ENCODE measurements around the gene KCNQ1. TPM values are rescaled to one million over a fixed set of nuclear protein-coding genes. Genes with fewer than 3 reads are reported as not detected.

Gene KCNQ1
- total RNA-seq, 1 donor from 2014 or later, result 43.0 TPM

DNA sequence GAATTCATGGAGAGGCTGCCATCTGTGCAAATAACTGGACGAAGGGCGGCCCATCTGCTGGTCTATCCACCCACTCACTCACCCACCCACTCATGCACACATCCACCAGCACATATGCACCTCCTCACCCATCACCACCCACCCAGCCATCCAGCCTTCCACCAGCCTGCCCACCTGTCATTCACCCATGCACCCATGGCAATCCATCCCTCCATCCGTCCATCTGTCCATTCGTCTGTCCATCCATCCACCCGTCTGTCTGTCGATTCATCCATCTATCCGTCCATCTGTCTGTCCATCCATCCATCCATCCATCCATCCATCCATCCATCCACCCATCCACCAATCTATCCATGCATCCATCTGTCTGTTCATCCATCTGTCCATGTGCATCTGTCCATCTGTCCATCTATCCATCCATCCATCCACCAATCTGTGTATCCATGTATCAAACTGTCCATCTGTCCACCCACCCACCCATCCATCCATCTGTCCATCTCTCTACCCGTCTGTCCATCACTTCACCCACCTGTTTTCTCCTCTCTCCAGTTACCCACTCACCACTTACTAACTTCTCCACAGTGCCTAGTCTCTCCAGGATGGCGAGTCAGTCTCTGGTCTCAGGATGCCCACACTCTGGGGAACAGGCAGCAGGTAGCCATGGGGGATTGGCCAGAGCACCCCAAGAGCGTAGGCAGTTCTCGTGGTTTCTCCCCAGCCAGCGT is 9.4 kb upstream of the KCNQ1 start:
- no peak for DNase-seq (ENCODE audit: low spot score)
- intact Hi-C loops (cut with DNase I), result no loop called here

GRCh38 chr11:2436013-2436520 is 8.7 kb upstream of the KCNQ1 start:
- DNase-seq (ENCODE audit: low spot score), result no peak
- intact Hi-C loops (cut with DNase I), result no loop called here

- DNase-seq (ENCODE audit: low spot score), result no peak
- intact Hi-C loops (cut with DNase I), result no loop called here
Observed at GRCh38 chr11:2436521-2437031, 8.2 kb upstream of the KCNQ1 start.

DNA sequence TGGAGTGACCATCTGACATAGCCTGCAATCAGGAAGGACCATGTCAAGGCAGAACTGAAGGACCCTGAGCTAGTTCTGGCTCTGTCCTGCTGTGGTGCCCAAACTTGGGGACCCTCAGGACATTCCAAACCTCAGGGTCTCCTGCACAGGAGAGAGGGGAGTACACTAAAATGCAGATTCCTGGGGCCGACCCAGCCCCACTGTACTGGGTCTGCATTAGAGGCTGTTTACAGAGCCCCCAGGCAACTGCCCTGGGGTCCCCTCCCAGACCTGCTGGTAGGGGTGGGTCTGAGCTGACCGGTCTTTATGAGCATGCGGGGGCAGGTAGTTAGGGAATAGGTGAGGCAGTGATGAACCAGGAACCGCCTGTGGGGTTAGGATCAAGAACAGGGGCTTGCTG is 7.3 kb upstream of the KCNQ1 start:
- intact Hi-C loops (cut with DNase I), result no loop called here
- no peak for DNase-seq (ENCODE audit: low spot score)

GRCh38 chr11:2439820-2440219 is 5.0 kb upstream of the KCNQ1 start:
- DNase-seq (ENCODE audit: low spot score), result no peak
- intact Hi-C loops (cut with DNase I), result no loop called here

GRCh38 chr11:2440646-2441045 is 4.2 kb upstream of the KCNQ1 start:
- intact Hi-C loops (cut with DNase I), result no loop called here
- no peak for DNase-seq (ENCODE audit: low spot score)

- intact Hi-C loops (cut with DNase I), result no loop called here
- DNase-seq (ENCODE audit: low spot score), result no peak
Observed at GRCh38 chr11:2441171-2441570, 3.6 kb upstream of the KCNQ1 start.

DNA sequence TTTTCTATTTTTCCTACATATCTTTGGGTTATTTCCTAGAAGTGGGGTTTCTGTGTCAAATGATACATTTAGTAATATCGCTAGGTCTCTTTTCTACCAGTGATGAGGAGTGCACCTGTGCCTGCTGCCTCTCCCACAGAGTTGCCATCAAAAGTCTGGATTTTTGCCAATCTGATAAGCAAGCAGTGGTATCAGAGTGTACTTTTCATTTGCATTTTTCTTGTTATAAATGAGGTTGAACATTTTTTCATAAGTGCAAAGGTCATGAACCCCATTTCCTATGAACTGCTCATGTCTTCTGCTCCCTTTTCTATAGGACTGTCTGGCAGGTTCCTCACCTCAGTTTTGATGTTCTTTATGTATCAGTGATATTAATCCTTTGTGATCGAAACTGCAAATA is 2.2 kb upstream of the KCNQ1 start:
- no peak for DNase-seq (ENCODE audit: low spot score)
- intact Hi-C loops (cut with DNase I), result no loop called here

DNA sequence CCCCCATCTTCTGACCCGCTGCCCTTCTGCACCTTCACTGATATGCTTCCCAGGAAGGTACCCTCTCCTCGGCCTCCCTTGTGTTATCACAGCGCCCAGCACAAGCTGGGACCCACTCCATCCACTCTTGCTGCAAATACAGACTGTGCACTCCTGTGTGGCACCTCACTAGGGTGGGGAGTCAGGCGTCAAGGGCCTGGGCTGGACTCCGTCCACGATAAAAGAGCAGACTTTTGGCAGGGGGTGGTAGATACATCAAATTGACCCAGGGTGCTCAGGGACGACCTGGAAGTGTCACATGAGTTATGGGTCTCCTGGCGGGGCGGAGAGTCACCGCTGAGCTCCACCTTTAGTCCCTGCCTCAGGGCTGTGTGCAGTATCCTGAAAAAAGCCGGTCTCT is 1.4 kb upstream of the KCNQ1 start:
- peak; percentile 70 for DNase-seq (ENCODE audit: low spot score)
- intact Hi-C loops (cut with DNase I), result no loop called here

- DNase-seq (ENCODE audit: low spot score), result peak; percentile 77
- intact Hi-C loops (cut with DNase I), result no loop called here
Observed at GRCh38 chr11:2443881-2444820, 657 bp upstream of the KCNQ1 start, which contains the start of gene TRPM5. Gene TRPM5, minus strand, starts transcription at chr11:2444514. Its CDS starts 21,478 bp downstream, at chr11:2423036.

- DNase-seq (ENCODE audit: low spot score), result peak; percentile 75
- intact Hi-C loops (cut with DNase I), result loop anchor here (5.0 kb wide), 1 partner anchor 66 kb away; no protein-coding TSS in a partner anchor
Observed at GRCh38 chr11:2445746-2446551, 1.1 kb downstream of the KCNQ1 start.

DNA sequence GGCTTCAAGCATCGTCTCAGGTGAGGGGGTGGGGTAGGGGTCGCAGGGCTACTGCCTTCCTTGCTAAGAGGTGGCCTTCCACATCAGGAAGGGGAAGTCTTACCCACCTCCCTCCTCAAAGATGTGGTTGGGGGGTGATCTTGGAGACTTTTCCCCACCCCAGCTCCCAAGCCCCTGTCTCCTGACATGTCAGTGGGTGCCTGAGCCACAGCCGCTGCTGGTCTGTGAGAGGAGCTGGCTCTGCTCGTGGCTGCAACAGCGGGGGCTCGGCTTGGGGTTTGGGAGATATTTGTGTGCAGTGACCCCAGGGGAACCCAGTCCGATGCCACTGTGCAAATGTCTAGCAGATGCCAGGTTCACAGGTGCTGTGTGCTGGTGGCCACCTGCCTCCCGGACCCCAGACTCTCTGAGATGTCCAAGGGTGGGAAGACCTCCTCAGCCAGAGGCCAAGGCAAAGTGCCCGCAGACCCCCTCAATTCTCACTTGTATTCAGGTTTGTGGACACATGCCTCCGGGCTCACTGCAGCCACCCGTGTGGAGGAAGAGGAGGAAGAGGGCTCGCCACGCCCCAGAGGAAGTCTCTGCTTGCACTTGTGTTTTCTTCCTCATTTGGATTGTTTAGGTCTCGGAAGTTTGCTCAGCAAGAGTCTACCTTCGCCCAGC is 1.9 kb downstream of the KCNQ1 start:
- intact Hi-C loops (cut with DNase I), result loop anchor here (5.0 kb wide), 1 partner anchor 66 kb away; no protein-coding TSS in a partner anchor
- DNase-seq (ENCODE audit: low spot score), result peak; percentile 86

- intact Hi-C loops (cut with DNase I), result loop anchor here (5.0 kb wide), 1 partner anchor 65 kb away; no protein-coding TSS in a partner anchor
- DNase-seq (ENCODE audit: low spot score), result peak; percentile 59
Observed at GRCh38 chr11:2447253-2447950, 2.6 kb downstream of the KCNQ1 start.

DNA sequence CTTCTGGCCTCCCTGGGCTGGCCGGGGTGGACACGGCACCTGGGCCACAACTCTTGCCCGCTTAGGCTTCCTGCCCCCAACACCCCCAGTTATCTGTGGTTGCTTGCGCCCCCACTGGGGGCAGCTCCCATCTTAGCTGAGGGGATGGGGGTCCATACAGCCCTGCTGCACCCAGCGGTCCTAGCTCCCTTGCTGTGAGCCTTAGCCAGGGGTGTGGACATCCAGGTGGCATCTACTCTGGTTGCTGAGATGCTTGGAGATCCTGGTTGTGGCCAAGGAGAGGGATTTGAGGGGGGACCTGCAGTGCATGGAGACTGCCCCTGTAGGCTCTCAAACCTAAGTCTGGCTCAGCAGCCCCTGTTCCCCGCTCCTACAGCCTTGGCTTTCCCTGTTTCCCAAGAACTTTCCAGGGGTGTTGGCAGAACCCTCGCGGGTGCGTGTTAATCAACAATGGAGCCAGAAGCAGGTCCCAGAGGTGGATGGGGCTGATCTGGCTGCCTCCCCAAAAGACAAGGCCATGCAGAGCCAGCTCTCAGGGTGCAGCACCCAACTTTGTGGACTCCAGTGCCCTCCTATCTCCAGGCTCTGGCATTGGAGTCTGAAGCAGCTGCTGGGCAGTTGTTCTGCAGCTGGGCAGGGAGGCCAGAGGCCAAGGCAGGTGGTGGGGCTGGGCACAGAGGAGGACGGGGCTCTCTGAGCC is 3.3 kb downstream of the KCNQ1 start:
- DNase-seq (ENCODE audit: low spot score), result peak; percentile 74
- intact Hi-C loops (cut with DNase I), result loop anchor here (5.0 kb wide), 1 partner anchor 64 kb away; no protein-coding TSS in a partner anchor

GRCh38 chr11:2448661-2449547 is 4.1 kb downstream of the KCNQ1 start:
- no peak for DNase-seq (ENCODE audit: low spot score)
- intact Hi-C loops (cut with DNase I), result loop anchor here (5.0 kb wide), 1 partner anchor 63 kb away; no protein-coding TSS in a partner anchor

- intact Hi-C loops (cut with DNase I), result loop anchor here (5.0 kb wide), 1 partner anchor 63 kb away; no protein-coding TSS in a partner anchor
- no peak for DNase-seq (ENCODE audit: low spot score)
Observed at GRCh38 chr11:2449548-2450320, 4.9 kb downstream of the KCNQ1 start.

Measured in cardiac septum (tissue), 1 donor.